PFSK-1 (cell line): ENCODE results near the gene GRM4.

Source experiments
- REST ChIP-seq, 2 experiments: IDR thresholded peaks; 2 replicates each; pipeline versions ENCODE4 v1.6.1 to v1.8.0; 2011 to 2012; ENCODE audit warnings: low read depth in 2 of 2, low read length in 2 of 2, control low read depth in 1 of 2, inconsistent platforms in 1 of 2, mild to moderate bottlenecking in 1 of 2, moderate library complexity in 1 of 2; ENCODE audit not compliant: insufficient read depth in 1 of 2
- SIN3A ChIP-seq: IDR thresholded peaks from 2 replicates; pipeline ENCODE4 v1.6.1; 2012; ENCODE audit warnings: mild to moderate bottlenecking, low read length, moderate library complexity, borderline replicate concordance; ENCODE audit not compliant: insufficient read depth

DNA sequence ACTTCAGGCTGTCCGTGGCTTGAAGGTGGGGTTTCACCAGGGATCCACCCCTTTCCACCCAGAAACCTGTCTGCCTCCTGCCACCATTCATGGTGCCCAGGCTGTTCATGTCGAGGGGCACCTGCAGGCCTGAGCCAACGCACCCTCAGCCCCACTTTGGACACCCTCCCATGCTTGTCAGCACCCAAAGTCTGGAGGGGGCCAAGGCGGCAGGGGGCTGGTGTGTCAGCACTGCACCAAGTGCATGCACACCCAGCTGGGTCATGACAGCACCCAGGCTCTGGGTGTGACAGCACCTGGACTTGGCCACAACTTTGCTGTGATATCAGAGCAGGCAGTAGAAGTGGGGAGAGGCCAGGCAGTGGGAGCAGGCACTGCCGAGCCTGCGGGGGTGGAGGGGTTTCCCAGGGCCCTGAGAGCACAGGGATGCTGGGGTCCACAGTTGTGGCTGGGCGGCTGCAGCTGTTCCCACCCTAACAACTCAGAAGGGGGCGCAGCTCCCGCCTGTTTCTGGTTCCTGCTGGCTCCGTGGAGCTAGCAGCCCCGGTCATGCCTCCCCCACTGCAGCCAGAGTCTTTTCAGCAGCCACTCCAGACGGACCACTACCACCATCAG, 33.3 kb upstream of the GRM4 start:
- no peak for TF ChIP-seq SIN3A
- TF ChIP-seq REST (IDR thresholded peaks at IDR 0.05; ENCODE audit: insufficient read depth in 1 of 2, low read depth in 2 of 2, low read length in 2 of 2), result no peak
